Neural crest cell (in vitro differentiated cells): ENCODE data around the gene RGR. TPM values are rescaled to one million over a fixed set of nuclear protein-coding genes. Genes with fewer than 3 reads are reported as not detected.

Source experiments
- DNase-seq: peaks from one replicate; pipeline ENCODE4 v3.0.0; 2021; ENCODE audit warnings: low read depth, mixed read lengths, low spot score
- H3K27ac Mint-ChIP-seq: one replicate; pipeline ENCODE4 v1.8.0; 2021; ENCODE audit warnings: mild to moderate bottlenecking, mixed read lengths; ENCODE audit not compliant: unreplicated experiment
- H3K27me3 Mint-ChIP-seq: 2 replicates; pipeline ENCODE4 v1.8.0; 2021; ENCODE audit warnings: low read depth, mild to moderate bottlenecking, mixed read lengths
- H3K36me3 Mint-ChIP-seq: 2 replicates; pipeline ENCODE4 v1.8.0; 2021; ENCODE audit warnings: low read depth, mild to moderate bottlenecking, mixed read lengths
- H3K4me1 Mint-ChIP-seq: 2 replicates; pipeline ENCODE4 v1.8.0; 2021; ENCODE audit warnings: mixed read lengths
- H3K4me3 Mint-ChIP-seq: one replicate; pipeline ENCODE4 v1.8.0; 2021; ENCODE audit warnings: mild to moderate bottlenecking, mixed read lengths
- H3K9me3 Mint-ChIP-seq: 2 replicates; pipeline ENCODE4 v1.8.0; 2021; ENCODE audit warnings: mixed read lengths
- CTCF ChIP-seq: fragments of 200-600 bp; sonication (generic); conservative IDR thresholded peaks from 2 replicates; pipeline ENCODE4 v1.5.0; 2021; ENCODE audit warnings: antibody characterized with exemption, mild to moderate bottlenecking
- total RNA-seq: library from RNA; stranded (reverse); gene quantifications from 2 replicates; pipeline ENCODE4 v1.2.1, GENCODE V29; 2021

RGR gene
- total RNA-seq, 1 donor from 2014 or later = 0.23 TPM

GRCh38 chr10:84292502-84292901 lies 47.6 kb downstream of the RGR start:
- H3K27ac Mint-ChIP-seq = no peak overlapping the region
- no peaks in the 10 kb centered on the region for H3K27me3 Mint-ChIP-seq
- TF ChIP-seq CTCF = no peak
- H3K9me3 Mint-ChIP-seq = no peaks in the 10 kb centered on the region
- H3K36me3 Mint-ChIP-seq = no peaks in the 10 kb centered on the region
- no peak for DNase-seq
- H3K4me3 Mint-ChIP-seq = no peak overlapping the region
- peaks cover 4% of the 10 kb centered on the region for H3K4me1 Mint-ChIP-seq

GRCh38 chr10:84293171-84293570 lies 48.3 kb downstream of the RGR start:
- no peaks in the 10 kb centered on the region for H3K27me3 Mint-ChIP-seq
- no peak for DNase-seq
- peaks cover under 1% of the 10 kb centered on the region for H3K9me3 Mint-ChIP-seq
- peaks cover 7% of the 10 kb centered on the region for H3K4me1 Mint-ChIP-seq
- H3K27ac Mint-ChIP-seq = no peak overlapping the region
- no peaks in the 10 kb centered on the region for H3K36me3 Mint-ChIP-seq
- H3K4me3 Mint-ChIP-seq = no peak overlapping the region
- no peak for TF ChIP-seq CTCF

- no peak overlapping the region for H3K27ac Mint-ChIP-seq
- peaks cover 3% of the 10 kb centered on the region for H3K9me3 Mint-ChIP-seq
- H3K36me3 Mint-ChIP-seq = no peaks in the 10 kb centered on the region
- no peak for DNase-seq
- H3K4me1 Mint-ChIP-seq = peaks cover 11% of the 10 kb centered on the region
- TF ChIP-seq CTCF = no peak
- no peak overlapping the region for H3K4me3 Mint-ChIP-seq
- H3K27me3 Mint-ChIP-seq = no peaks in the 10 kb centered on the region
These were observed 48.7 kb downstream of the RGR start for GRCh38 chr10:84293574-84294016.

- H3K9me3 Mint-ChIP-seq = peaks cover 3% of the 10 kb centered on the region
- H3K4me1 Mint-ChIP-seq = peaks cover 11% of the 10 kb centered on the region
These were observed 50.1 kb downstream of the RGR start for GRCh38 chr10:84294766-84295447.

GRCh38 chr10:84296091-84296981 lies 51.5 kb downstream of the RGR start:
- Mint-ChIP-seq H3K36me3 (no peaks in the 10 kb centered on the region), H3K27ac (no peak overlapping the region), H3K9me3 (peaks cover 3% of the 10 kb centered on the region), H3K4me3 (no peak overlapping the region), H3K4me1 (peaks cover 11% of the 10 kb centered on the region), H3K27me3 (no peaks in the 10 kb centered on the region)
- no peak for TF ChIP-seq CTCF
- DNase-seq = no peak

More at GRCh38 chr10:84294766-84295447, 50.1 kb downstream of the RGR start:
- no peak for TF ChIP-seq CTCF
- no peaks in the 10 kb centered on the region for H3K36me3 Mint-ChIP-seq
- H3K4me3 Mint-ChIP-seq = no peak overlapping the region
- DNase-seq = no peak
- no peaks in the 10 kb centered on the region for H3K27me3 Mint-ChIP-seq
- no peak overlapping the region for H3K27ac Mint-ChIP-seq
